DMS114 treated with DMSO at 0.1 percent for 48 hours (cell line): ENCODE measurements around the gene ACACB.
"Not testable (repeated sequence)": the region's sequence is repeated elsewhere in the genome, so short reads cannot be mapped to it uniquely, and the experiment has no call there.

ENCODE experiments used
- DNase-seq: peaks from one replicate; lab custom pipeline; 2025; ENCODE audit not compliant: unreplicated experiment; lab: John Stamatoyannopoulos, UW

Gene ACACB

GRCh38 chr12:109170324-109170723 lies 53.9 kb downstream of the ACACB start:
- DNase-seq, result no peak

- not testable (repeated sequence) for DNase-seq
These were observed 56.4 kb downstream of the ACACB start for GRCh38 chr12:109172787-109173186.

- DNase-seq, result no peak
These were observed 57.3 kb downstream of the ACACB start for GRCh38 chr12:109173443-109174240.

GRCh38 chr12:109174468-109174867 lies 58.1 kb downstream of the ACACB start:
- no peak for DNase-seq

GRCh38 chr12:109178532-109178931 lies 62.1 kb downstream of the ACACB start:
- no peak for DNase-seq

- no peak for DNase-seq
These were observed 63.5 kb downstream of the ACACB start for GRCh38 chr12:109179927-109180326.

GRCh38 chr12:109182041-109182839 lies 65.9 kb downstream of the ACACB start:
- DNase-seq, result no peak

GRCh38 chr12:109185441-109185840 lies 69.1 kb downstream of the ACACB start:
- no peak for DNase-seq

GRCh38 chr12:109186993-109187653 lies 70.7 kb downstream of the ACACB start:
- DNase-seq, result no peak

- no peak for DNase-seq
These were observed 71.8 kb downstream of the ACACB start for GRCh38 chr12:109188108-109188712.

GRCh38 chr12:109189291-109189690 lies 72.9 kb downstream of the ACACB start:
- DNase-seq, result no peak

GRCh38 chr12:109191621-109192250 lies 75.3 kb downstream of the ACACB start:
- no peak for DNase-seq

GRCh38 chr12:109192358-109192757 lies 76.0 kb downstream of the ACACB start:
- no peak for DNase-seq

GRCh38 chr12:109193896-109194295 lies 77.5 kb downstream of the ACACB start:
- no peak for DNase-seq

GRCh38 chr12:109196332-109196731 lies 79.9 kb downstream of the ACACB start:
- no peak for DNase-seq

GRCh38 chr12:109197327-109197726 lies 80.9 kb downstream of the ACACB start:
- DNase-seq, result no peak

GRCh38 chr12:109199324-109199723 lies 82.9 kb downstream of the ACACB start:
- no peak for DNase-seq

- DNase-seq, result no peak
These were observed 84.6 kb downstream of the ACACB start for GRCh38 chr12:109200825-109201495.

GRCh38 chr12:109201496-109201885 lies 85.1 kb downstream of the ACACB start:
- no peak for DNase-seq

GRCh38 chr12:109202770-109203169 lies 86.4 kb downstream of the ACACB start:
- DNase-seq, result no peak
